Effector CD4-positive, alpha-beta T cell (primary cell): ENCODE measurements around the gene CYP1B1.
"Not testable (repeated sequence)": the region's sequence is repeated elsewhere in the genome, so short reads cannot be mapped to it uniquely, and the experiment has no call there.

ENCODE experiments used
- DNase-seq: peaks from one replicate; pipeline ENCODE4 v3.0.0-alpha.2; 2020

The CYP1B1 gene

GRCh38 chr2:38032946-38033345, 43.0 kb downstream of the CYP1B1 start:
- no peak for DNase-seq

GRCh38 chr2:38030635-38031355, 45.2 kb downstream of the CYP1B1 start:
- DNase-seq = no peak

DNA sequence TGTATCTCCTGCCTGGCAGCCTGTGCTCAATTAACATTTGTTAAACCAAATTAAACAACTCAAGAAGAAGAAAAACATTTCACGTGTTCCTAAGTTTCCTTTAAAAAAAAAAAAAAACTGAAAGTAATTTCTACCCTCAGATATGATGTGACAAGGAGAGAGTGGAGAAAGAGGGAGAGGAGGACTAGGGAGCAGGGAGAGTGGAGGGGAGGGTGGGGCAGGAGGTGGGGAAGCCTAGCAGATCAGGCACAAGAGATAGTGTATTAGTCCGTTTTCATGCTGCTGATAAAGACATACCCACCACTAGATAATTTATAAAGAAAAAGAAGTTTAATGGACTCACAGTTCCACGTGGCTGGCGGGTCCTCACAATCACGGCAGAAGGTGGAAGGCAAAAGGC, 46.4 kb downstream of the CYP1B1 start:
- no peak for DNase-seq

DNA sequence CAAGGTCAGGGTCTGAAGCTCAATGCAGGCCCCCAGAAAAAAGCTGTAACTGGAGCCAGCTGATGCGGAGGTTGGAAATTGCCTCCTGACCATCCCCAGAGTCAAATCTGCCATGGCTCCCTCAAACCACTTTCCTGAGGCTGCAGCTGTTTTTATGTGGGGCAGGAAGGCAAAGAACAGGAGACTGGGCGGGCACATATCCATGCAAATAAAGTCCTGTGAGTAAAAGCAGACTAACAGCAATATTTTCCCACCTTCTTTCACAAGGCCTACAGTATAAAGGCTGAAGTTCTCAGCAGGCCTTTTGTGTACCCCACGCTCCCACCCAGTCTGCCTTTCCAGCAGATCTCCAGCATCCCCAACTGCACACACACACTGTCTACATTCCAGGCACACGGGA, 47.1 kb downstream of the CYP1B1 start:
- DNase-seq = no peak

- DNase-seq = no peak
These were observed 49.1 kb downstream of the CYP1B1 start for GRCh38 chr2:38026846-38027245.

DNA sequence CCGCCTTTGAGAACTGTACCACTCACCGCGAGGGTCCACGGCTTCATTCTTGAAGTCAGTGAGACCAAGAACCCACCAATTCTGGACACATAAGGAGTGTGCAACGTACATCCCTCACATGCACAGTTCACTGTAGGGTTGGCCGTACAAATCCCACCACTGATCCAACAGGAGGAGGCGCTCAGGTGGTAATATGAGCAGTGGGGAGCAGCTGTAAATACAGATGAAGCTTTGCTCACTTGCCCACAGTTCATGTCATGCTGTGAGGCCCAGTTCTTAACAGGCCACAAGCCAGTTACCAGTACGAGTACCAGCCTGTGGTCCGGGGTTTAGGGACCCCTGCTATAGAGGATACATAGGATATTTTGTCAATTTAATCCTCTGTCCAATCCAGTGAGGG, 54.4 kb downstream of the CYP1B1 start:
- no peak for DNase-seq

DNA sequence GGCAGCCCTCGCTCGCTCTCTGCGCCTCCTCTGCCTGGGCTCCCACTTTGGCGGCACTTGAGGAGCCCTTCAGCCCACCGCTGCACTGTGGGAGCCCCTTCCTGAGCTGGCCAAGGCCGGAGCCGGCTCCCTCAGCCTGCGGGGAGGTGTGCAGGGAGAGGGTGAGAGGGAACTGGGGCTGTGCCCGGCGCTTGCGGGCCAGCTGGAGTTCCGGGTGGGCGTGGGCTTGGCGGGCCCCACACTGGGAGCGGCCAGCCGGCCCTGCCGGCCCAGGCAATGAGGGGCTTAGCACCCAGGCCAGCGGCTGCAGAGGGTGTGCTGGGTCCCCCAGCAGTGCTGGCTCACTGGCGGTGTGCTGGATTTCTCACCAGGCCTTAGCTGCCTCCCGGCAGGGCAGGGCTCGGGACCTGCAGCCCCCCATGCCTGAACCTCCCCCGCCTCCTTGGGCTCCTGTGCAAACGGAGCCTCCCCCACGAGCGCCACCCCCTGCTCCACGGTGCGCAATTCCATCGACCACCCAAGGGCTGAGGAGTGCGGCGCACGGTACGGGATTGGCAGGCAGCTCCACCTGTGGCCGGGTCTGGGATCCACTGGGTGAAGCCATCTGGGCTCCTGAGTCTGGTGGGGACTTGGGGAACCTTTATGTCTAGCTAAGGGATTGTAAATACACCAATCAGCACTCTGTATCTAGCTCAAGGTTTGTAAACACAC, 55.4 kb downstream of the CYP1B1 start:
- not testable (repeated sequence) for DNase-seq

DNA sequence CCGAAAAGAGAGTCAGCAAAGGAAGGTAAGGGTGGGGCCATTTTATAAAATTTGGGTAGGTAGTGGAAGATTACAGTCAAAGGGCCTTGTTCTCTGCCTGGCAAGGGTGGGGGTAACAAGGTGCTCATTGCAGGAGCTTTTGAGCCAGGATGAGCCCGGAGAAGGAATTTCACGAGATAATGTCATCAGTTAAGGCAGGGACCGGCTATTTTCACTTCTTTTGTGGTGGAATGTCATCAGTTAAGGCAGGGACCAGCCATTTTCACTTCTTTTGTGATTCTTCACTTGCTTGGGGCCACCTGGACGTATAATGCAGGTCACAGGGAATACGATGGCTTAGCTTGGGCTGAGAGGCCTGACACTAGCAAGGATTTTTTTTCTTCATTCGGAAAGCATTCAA, 58.1 kb downstream of the CYP1B1 start:
- no peak for DNase-seq
